ENCODE results near the gene UGT1A8.

The UGT1A8 gene

DNA sequence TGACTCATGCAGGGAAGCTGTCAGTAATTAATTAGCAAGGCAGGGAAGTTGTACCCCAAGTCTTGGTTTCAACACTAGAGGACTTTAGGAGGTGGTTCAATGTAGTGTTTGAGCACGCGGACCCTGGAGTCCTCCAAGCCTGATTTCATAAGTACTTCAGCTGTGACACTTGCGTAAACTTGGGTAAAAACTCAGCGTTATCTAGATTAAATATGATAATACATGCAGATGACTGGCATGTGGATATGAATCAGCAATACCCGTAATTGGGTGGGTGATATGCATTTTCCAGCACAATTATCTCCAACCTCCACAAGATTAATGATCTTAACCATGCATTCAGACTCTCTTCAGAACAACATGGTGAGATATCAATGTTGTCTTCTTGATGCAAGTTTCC lies 69.5 kb downstream of the UGT1A8 start:
- TF ChIP-seq, protein P1, sequence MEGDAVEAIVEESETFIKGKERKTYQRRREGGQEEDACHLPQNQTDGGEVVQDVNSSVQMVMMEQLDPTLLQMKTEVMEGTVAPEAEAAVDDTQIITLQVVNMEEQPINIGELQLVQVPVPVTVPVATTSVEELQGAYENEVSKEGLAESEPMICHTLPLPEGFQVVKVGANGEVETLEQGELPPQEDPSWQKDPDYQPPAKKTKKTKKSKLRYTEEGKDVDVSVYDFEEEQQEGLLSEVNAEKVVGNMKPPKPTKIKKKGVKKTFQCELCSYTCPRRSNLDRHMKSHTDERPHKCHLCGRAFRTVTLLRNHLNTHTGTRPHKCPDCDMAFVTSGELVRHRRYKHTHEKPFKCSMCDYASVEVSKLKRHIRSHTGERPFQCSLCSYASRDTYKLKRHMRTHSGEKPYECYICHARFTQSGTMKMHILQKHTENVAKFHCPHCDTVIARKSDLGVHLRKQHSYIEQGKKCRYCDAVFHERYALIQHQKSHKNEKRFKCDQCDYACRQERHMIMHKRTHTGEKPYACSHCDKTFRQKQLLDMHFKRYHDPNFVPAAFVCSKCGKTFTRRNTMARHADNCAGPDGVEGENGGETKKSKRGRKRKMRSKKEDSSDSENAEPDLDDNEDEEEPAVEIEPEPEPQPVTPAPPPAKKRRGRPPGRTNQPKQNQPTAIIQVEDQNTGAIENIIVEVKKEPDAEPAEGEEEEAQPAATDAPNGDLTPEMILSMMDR (IDR thresholded peaks at IDR 0.05; ENCODE audit: low read depth, low read length, missing control alignments): no peak
- no peak for DNase-seq (ENCODE audit: low read depth)

DNA sequence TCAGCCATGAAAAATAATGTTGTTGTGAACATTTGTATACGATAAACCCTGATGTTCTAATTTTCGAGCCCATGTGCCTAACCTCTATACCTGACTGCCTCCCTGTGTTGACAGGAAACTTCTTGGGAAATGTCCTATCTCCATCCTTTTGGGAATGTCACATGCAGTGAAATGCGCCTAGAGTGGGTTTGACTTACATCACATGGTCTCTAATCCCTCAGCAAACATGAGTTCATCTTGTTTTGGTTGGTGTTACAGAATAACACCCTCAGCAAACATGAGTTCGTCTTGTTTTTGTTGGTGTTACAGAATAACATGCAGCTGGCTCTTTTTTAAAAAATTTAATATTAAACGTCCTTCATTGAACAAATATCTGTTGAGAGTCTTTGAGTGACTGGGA lies 70.9 kb downstream of the UGT1A8 start:
- TF ChIP-seq, protein P1 (IDR thresholded peaks at IDR 0.05; ENCODE audit: low read depth, low read length, missing control alignments): no peak
- H3K4me3 ChIP-seq (ENCODE audit: low read depth, low read length): no peak overlapping the region
- DNase-seq (ENCODE audit: low read depth): no peak

More for the DNA sequence above, 69.5 kb downstream of the UGT1A8 start:
- no peak overlapping the region for H3K4me3 ChIP-seq (ENCODE audit: low read depth, low read length)

DNA sequence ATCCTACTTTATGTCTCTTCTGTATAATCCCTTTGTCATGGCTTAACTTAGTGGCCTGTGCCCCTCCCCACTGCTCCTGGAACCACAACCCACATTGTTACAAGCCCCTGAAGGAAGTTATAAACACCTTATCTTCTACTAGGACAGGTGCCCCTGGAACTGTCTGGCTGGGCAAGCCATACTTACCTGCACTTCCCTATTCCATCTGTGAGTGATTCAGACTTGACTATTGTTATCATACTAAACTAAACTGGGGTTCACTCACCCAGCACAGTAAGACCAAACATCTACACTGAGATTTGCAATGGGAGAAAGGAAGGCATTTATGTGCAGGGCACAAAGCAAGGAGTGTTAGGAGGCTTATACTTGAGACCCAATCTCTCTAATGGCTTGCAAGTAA lies 71.6 kb downstream of the UGT1A8 start:
- TF ChIP-seq, protein P1 (IDR thresholded peaks at IDR 0.05; ENCODE audit: low read depth, low read length, missing control alignments): no peak
- no peak overlapping the region for H3K4me3 ChIP-seq (ENCODE audit: low read depth, low read length)
- DNase-seq (ENCODE audit: low read depth): no peak

DNA sequence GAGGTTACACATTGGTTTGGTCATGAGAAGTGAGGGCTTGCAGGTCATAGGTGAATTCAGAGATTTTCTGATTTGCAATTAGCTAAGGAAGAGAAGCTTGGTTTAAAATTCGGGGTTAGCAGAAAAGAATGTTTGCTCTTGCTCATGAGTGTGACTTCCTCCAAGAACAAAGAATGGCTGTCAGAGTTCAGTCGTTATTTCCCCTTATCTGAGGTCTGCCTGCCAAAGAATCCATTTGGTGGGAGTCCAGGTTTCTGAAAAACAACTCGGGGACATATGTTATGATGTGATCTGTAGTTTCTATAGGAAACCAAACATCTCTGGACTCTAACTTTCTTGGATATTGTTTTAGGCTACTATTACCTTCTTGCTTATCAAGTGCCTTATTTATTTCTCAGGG lies 72.1 kb downstream of the UGT1A8 start:
- DNase-seq (ENCODE audit: low read depth): no peak
- no peak overlapping the region for H3K4me3 ChIP-seq (ENCODE audit: low read depth, low read length)
- TF ChIP-seq, protein P1 (IDR thresholded peaks at IDR 0.05; ENCODE audit: low read depth, low read length, missing control alignments): no peak

DNA sequence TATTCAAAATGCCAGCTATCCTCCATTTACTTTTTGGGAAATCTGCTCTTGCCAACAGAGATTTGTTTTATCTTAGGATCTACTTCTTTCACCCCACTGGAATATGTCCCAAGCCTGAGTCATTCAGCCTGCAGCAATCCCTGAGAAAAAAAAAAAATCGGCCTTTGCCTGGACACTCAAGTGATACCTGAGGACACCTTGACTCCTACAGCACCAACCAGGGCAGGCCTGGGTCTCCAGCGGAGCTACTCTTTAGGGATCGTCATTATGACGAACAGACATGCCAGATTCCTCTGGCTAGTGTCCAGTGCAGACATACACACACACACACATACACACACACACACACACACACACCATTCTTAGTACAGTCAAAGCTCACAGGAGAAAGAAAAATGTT lies 73.0 kb downstream of the UGT1A8 start:
- DNase-seq (ENCODE audit: low read depth): no peak
- H3K4me3 ChIP-seq (ENCODE audit: low read depth, low read length): no peak overlapping the region
- TF ChIP-seq, protein P1 (IDR thresholded peaks at IDR 0.05; ENCODE audit: low read depth, low read length, missing control alignments): no peak

DNA sequence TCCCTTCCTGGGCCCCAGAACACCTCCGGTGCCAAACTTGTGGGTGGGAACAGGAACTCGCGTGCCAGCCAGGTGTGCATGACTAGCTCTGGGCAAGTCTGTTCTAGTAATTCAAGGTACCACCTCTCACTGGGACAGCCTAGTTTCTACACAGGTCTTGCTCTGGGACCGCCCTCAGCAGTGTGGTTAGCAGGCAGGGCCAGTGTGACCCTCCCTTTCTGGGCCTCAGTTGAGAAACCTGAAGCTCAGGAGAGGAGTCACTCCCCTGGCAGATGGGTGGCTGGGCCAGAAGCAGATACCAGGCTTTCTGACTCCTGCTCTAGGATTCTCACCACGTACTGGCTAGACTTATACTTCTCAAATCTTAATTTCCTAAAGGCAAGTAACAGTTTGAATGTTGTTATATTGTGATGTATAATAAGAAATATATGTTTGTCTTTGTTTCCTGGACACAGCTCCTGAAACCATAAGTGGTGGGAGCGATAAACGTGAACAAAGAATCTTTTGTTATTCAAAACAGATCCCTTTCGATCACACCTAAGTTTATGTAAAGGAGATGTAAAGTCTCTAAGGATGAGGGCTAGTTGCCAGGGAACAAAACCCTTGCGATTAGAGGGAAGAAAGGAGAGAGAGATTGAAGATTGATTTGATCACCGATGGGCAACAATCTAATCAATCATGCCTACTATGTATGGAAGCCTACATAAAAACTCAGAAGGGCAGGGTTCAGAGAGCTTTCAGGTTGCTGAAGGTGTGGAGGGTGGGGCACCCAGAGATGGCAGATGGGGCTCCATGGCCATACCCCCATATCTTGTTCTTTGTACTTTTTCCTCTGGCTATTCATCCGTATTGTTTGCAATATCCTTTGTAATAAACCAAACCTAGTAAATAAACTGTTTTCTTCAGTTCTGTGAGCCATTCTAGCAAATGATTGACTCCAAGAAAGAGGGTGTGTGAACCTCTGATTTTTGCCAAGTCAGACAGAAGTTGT lies 74.3 kb downstream of the UGT1A8 start:
- no peak for DNase-seq (ENCODE audit: low read depth)
- TF ChIP-seq, protein P1 (IDR thresholded peaks at IDR 0.05; ENCODE audit: low read depth, low read length, missing control alignments): no peak
- no peak overlapping the region for H3K4me3 ChIP-seq (ENCODE audit: low read depth, low read length)

Measured in GM12864 (cell line).